ENCODE results near the gene CDPF1. TPM values are rescaled to one million over a fixed set of nuclear protein-coding genes. Genes with fewer than 3 reads are reported as not detected.

The CDPF1 gene
- polyA plus RNA-seq, 1 donor from 2014 or later, result 32.7 TPM

DNA sequence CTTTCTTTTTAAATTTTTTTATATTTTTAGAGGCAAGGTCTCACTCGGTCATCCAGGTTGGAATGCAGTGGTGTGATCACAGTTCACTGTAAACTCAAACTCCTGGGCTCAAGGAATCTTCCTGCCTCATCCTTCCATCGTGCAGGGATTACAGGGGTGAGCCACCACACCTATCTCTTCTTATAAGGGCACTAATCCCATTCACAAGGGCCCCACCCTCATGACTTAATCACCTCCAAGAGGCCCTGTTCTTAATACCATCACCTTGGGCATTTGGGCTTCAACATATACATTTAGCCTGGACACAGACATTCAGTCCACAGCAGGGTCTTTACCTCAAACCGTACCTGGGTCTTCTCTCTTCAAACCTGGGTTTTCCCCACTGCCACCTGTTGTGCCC is 42.1 kb upstream of the CDPF1 start:
- no peaks in the 10 kb centered on the region for H4K20me1 ChIP-seq (ENCODE audit: insufficient read depth)
- H3K36me3 ChIP-seq (ENCODE audit: insufficient read depth, low read length), result no peaks in the 10 kb centered on the region
- no peak overlapping the region for H3K4me2 ChIP-seq (ENCODE audit: low read length)
- H3K79me2 ChIP-seq (replicated peaks; ENCODE audit: insufficient read depth, low read length), result no peaks in the 10 kb centered on the region
- no peaks in the 10 kb centered on the region for H3F3A ChIP-seq (ENCODE audit: insufficient read depth, low read length, poor library complexity, severe bottlenecking)
- TF ChIP-seq POLR2AphosphoS5 (IDR thresholded peaks at IDR 0.05), result no peak
- TF ChIP-seq, protein P1, sequence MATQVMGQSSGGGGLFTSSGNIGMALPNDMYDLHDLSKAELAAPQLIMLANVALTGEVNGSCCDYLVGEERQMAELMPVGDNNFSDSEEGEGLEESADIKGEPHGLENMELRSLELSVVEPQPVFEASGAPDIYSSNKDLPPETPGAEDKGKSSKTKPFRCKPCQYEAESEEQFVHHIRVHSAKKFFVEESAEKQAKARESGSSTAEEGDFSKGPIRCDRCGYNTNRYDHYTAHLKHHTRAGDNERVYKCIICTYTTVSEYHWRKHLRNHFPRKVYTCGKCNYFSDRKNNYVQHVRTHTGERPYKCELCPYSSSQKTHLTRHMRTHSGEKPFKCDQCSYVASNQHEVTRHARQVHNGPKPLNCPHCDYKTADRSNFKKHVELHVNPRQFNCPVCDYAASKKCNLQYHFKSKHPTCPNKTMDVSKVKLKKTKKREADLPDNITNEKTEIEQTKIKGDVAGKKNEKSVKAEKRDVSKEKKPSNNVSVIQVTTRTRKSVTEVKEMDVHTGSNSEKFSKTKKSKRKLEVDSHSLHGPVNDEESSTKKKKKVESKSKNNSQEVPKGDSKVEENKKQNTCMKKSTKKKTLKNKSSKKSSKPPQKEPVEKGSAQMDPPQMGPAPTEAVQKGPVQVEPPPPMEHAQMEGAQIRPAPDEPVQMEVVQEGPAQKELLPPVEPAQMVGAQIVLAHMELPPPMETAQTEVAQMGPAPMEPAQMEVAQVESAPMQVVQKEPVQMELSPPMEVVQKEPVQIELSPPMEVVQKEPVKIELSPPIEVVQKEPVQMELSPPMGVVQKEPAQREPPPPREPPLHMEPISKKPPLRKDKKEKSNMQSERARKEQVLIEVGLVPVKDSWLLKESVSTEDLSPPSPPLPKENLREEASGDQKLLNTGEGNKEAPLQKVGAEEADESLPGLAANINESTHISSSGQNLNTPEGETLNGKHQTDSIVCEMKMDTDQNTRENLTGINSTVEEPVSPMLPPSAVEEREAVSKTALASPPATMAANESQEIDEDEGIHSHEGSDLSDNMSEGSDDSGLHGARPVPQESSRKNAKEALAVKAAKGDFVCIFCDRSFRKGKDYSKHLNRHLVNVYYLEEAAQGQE (IDR thresholded peaks at IDR 0.05; ENCODE audit: borderline replicate concordance), result no peak
- no peak for TF ChIP-seq EP300 (conservative IDR thresholded peaks at IDR 0.05; ENCODE audit: poor library complexity, severe bottlenecking)
- TF ChIP-seq, protein P2, sequence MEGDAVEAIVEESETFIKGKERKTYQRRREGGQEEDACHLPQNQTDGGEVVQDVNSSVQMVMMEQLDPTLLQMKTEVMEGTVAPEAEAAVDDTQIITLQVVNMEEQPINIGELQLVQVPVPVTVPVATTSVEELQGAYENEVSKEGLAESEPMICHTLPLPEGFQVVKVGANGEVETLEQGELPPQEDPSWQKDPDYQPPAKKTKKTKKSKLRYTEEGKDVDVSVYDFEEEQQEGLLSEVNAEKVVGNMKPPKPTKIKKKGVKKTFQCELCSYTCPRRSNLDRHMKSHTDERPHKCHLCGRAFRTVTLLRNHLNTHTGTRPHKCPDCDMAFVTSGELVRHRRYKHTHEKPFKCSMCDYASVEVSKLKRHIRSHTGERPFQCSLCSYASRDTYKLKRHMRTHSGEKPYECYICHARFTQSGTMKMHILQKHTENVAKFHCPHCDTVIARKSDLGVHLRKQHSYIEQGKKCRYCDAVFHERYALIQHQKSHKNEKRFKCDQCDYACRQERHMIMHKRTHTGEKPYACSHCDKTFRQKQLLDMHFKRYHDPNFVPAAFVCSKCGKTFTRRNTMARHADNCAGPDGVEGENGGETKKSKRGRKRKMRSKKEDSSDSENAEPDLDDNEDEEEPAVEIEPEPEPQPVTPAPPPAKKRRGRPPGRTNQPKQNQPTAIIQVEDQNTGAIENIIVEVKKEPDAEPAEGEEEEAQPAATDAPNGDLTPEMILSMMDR (IDR thresholded peaks at IDR 0.05; ENCODE audit: poor library complexity, severe bottlenecking), result no peak
- TF ChIP-seq RAD21 (conservative IDR thresholded peaks at IDR 0.05), result no peak
- H3K9me2 ChIP-seq (ENCODE audit: insufficient read depth, low read length), result no peaks in the 10 kb centered on the region
- no peak overlapping the region for H3K9ac ChIP-seq (ENCODE audit: low read length)
- no peak overlapping the region for H3K4me3 ChIP-seq (ENCODE audit: low read length)
- no peaks in the 10 kb centered on the region for H3K27me3 ChIP-seq (ENCODE audit: insufficient read depth, low read depth, low read length)
- H3K9me3 ChIP-seq (ENCODE audit: low read length), result no peaks in the 10 kb centered on the region
- H2AFZ ChIP-seq (ENCODE audit: low read depth, low read length), result no peak overlapping the region
- no peak overlapping the region for H3K27ac ChIP-seq (ENCODE audit: low read length)

DNA sequence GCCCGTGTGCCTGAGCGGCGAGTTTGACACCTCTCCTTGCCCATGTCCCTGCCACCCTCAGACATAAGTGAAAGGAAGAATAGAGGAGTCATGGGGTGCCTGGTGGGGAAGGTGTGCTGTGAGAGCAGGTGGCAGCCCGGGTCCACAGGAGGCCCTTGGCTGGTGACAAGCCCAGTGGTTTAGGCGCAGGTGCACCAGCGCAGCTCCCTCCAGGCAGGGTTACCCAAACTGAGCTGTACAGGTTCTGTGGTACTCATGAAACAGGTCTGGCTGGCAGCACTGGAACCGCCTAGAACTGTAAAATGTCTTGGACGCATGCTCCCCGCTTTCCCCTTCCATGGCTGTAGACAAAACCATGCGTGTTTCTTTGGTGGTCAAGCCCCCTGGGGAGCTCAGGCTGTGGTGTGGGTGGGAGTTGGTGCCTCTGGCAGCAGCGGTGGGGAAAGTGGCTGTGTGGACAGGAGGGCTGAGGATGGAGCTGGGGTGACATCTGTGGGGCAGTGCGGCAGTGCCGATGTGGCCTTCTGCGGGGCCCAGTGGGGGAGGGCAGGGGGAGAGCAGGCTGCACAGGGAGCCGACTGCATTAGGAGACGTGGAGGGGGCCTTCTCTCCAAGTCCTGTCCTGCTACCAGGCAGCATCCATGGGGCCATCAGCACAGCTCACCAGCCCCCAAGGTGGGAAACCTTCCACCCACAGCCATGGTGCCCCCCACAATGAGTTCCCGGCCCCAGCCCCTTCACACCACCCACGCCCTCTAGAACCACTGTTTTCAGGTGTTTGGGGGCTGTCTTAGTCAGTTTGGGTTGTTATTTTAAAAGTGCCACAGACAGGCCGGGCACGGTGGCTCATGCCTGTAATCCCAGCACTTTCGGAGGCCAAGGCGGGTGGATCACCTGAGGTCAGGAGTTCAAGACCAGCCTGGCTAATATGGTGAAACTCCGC is 41.0 kb upstream of the CDPF1 start:
- H3K27ac ChIP-seq (ENCODE audit: low read length), result no peak overlapping the region
- H3K9me3 ChIP-seq (ENCODE audit: low read length), result no peaks in the 10 kb centered on the region
- no peaks in the 10 kb centered on the region for H3K36me3 ChIP-seq (ENCODE audit: insufficient read depth, low read length)
- no peaks in the 10 kb centered on the region for H3F3A ChIP-seq (ENCODE audit: insufficient read depth, low read length, poor library complexity, severe bottlenecking)
- no peak overlapping the region for H3K4me3 ChIP-seq (ENCODE audit: low read length)
- no peaks in the 10 kb centered on the region for H4K20me1 ChIP-seq (ENCODE audit: insufficient read depth)
- no peaks in the 10 kb centered on the region for H3K79me2 ChIP-seq (replicated peaks; ENCODE audit: insufficient read depth, low read length)
- H3K4me2 ChIP-seq (ENCODE audit: low read length), result no peak overlapping the region
- H3K9ac ChIP-seq (ENCODE audit: low read length), result no peak overlapping the region
- H2AFZ ChIP-seq (ENCODE audit: low read depth, low read length), result no peak overlapping the region
- no peaks in the 10 kb centered on the region for H3K27me3 ChIP-seq (ENCODE audit: insufficient read depth, low read depth, low read length)
- TF ChIP-seq, protein P1 (IDR thresholded peaks at IDR 0.05; ENCODE audit: borderline replicate concordance), result no peak
- TF ChIP-seq EZH2 (IDR thresholded peaks at IDR 0.05; ENCODE audit: borderline replicate concordance, insufficient read depth, low read length, poor library complexity, severe bottlenecking), result no peak
- no peak for TF ChIP-seq SMC3 (conservative IDR thresholded peaks at IDR 0.05; ENCODE audit: poor library complexity)
- TF ChIP-seq, protein P2 (IDR thresholded peaks at IDR 0.05; ENCODE audit: poor library complexity, severe bottlenecking), result no peak
- TF ChIP-seq EP300 (conservative IDR thresholded peaks at IDR 0.05; ENCODE audit: poor library complexity, severe bottlenecking), result no peak
- TF ChIP-seq RAD21 (conservative IDR thresholded peaks at IDR 0.05), result no peak
- no peak for TF ChIP-seq MXI1 (conservative IDR thresholded peaks at IDR 0.05; ENCODE audit: poor library complexity, severe bottlenecking)
- TF ChIP-seq TAF1 (IDR thresholded peaks at IDR 0.05; ENCODE audit: low read depth), result no peak
- TF ChIP-seq POLR2AphosphoS5 (IDR thresholded peaks at IDR 0.05), result no peak
- no peaks in the 10 kb centered on the region for H3K9me2 ChIP-seq (ENCODE audit: insufficient read depth, low read length)
